OCI-LY1 (cell line): ENCODE data around the gene SLC18B1.

Source experiments
- H2AFZ ChIP-seq: fragments of 200-600 bp; sonication (generic), shearing (Covaris generic); 2 replicates; pipeline ENCODE4 v1.6.0; 2014; ENCODE audit warnings: antibody characterized with exemption, mild to moderate bottlenecking, low read length
- H3F3A ChIP-seq: fragments of 200-600 bp; sonication (generic), shearing (Covaris generic); 2 replicates; pipeline ENCODE4 v1.6.0; 2014; ENCODE audit warnings: mild to moderate bottlenecking, antibody characterized with exemption, low read length, moderate library complexity; ENCODE audit not compliant: insufficient read depth
- H3K27ac ChIP-seq: fragments of 200-600 bp; sonication (generic); 2 replicates; pipeline ENCODE4 v1.5.1; 2014; ENCODE audit warnings: low read length, mixed run types, mild to moderate bottlenecking, low read depth; ENCODE audit not compliant: poor library complexity, severe bottlenecking
- H3K27me3 ChIP-seq: fragments of 200-600 bp; sonication (generic); 2 replicates; pipeline ENCODE4 v1.6.0; 2014; ENCODE audit warnings: antibody characterized with exemption, mild to moderate bottlenecking, low read length, moderate library complexity; ENCODE audit not compliant: insufficient read depth
- H3K36me3 ChIP-seq: fragments of 200-600 bp; sonication (generic); 2 replicates; pipeline ENCODE4 v1.6.1; 2014; ENCODE audit warnings: mild to moderate bottlenecking, antibody characterized with exemption, low read length, moderate library complexity, mixed read lengths; ENCODE audit not compliant: insufficient read depth
- H3K4me1 ChIP-seq: fragments of 200-600 bp; sonication (generic); 2 replicates; pipeline ENCODE4 v1.5.1; 2014; ENCODE audit warnings: mild to moderate bottlenecking, low read length, moderate library complexity; ENCODE audit not compliant: insufficient read depth, severe bottlenecking
- H3K4me2 ChIP-seq: fragments of 200-600 bp; sonication (generic), shearing (Covaris generic); 2 replicates; pipeline ENCODE4 v1.6.1; 2014; ENCODE audit warnings: low read length
- H3K4me3 ChIP-seq: fragments of 200-600 bp; sonication (generic); 2 replicates; pipeline ENCODE4 v1.5.1; 2014; ENCODE audit warnings: low read length, low read depth, mild to moderate bottlenecking, mixed read lengths; ENCODE audit not compliant: poor library complexity, severe bottlenecking
- H3K79me2 ChIP-seq: fragments of 200-600 bp; shearing (Covaris generic); 2 replicates; pipeline ENCODE4 v1.6.1; 2016; ENCODE audit warnings: mixed run types, low read length, mixed read lengths; ENCODE audit not compliant: insufficient read depth
- H3K9ac ChIP-seq: fragments of 200-600 bp; sonication (generic), shearing (Covaris generic); 2 replicates; pipeline ENCODE4 v1.6.1; 2014; ENCODE audit warnings: mild to moderate bottlenecking, low read length, mixed read lengths
- H3K9me2 ChIP-seq: fragments of 200-600 bp; sonication (generic), shearing (Covaris generic); 2 replicates; pipeline ENCODE4 v1.6.1; 2014; ENCODE audit warnings: low read depth, mild to moderate bottlenecking, low read length, mixed read lengths
- H3K9me3 ChIP-seq: fragments of 200-600 bp; shearing (Covaris generic); 2 replicates; pipeline ENCODE4 v1.6.1; 2014; ENCODE audit warnings: low read length, mixed read lengths
- H4K20me1 ChIP-seq: fragments of 200-600 bp; sonication (generic), shearing (Covaris generic); 2 replicates; pipeline ENCODE4 v1.6.0; 2016; ENCODE audit warnings: mild to moderate bottlenecking, low read length; ENCODE audit not compliant: insufficient read depth
- EZH2 ChIP-seq: fragments of 200-600 bp; sonication (generic), shearing (Covaris generic); IDR thresholded peaks from 2 replicates; pipeline ENCODE4 v1.8.0; 2017; ENCODE audit warnings: borderline replicate concordance, mixed run types, mild to moderate bottlenecking, antibody characterized with exemption, low read length, moderate library complexity, mixed read lengths
- TF ChIP-seq, protein P1 (sequence below): fragments of 200-600 bp; sonication (generic), shearing (Covaris generic); IDR thresholded peaks from 2 replicates; pipeline ENCODE4 v1.5.1; 2017; ENCODE audit warnings: mild to moderate bottlenecking, antibody characterized with exemption, low read length, moderate library complexity, mixed read lengths

The SLC18B1 gene

DNA sequence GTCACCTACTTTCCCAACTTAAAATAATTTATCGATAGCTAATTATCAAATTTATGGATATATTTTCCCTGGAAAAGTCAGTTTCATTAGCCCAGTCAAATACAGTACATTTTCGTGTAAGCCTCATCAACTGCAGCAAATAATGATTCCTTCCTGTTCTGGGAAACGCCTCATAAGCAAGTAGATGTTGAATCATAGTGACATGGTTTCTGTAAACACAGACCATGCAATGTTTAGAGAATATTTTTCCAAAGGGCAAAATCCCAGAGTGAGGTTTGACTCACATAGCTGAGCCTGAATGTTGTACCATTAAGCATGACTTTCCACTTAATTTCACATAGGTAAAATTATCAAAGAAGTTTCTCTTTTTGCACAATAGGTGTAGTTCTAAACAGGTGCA is 67.9 kb downstream of the SLC18B1 start:
- no peak overlapping the region for H3K4me2 ChIP-seq
- TF ChIP-seq, protein P1, sequence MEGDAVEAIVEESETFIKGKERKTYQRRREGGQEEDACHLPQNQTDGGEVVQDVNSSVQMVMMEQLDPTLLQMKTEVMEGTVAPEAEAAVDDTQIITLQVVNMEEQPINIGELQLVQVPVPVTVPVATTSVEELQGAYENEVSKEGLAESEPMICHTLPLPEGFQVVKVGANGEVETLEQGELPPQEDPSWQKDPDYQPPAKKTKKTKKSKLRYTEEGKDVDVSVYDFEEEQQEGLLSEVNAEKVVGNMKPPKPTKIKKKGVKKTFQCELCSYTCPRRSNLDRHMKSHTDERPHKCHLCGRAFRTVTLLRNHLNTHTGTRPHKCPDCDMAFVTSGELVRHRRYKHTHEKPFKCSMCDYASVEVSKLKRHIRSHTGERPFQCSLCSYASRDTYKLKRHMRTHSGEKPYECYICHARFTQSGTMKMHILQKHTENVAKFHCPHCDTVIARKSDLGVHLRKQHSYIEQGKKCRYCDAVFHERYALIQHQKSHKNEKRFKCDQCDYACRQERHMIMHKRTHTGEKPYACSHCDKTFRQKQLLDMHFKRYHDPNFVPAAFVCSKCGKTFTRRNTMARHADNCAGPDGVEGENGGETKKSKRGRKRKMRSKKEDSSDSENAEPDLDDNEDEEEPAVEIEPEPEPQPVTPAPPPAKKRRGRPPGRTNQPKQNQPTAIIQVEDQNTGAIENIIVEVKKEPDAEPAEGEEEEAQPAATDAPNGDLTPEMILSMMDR = no peak
- no peak for TF ChIP-seq EZH2

DNA sequence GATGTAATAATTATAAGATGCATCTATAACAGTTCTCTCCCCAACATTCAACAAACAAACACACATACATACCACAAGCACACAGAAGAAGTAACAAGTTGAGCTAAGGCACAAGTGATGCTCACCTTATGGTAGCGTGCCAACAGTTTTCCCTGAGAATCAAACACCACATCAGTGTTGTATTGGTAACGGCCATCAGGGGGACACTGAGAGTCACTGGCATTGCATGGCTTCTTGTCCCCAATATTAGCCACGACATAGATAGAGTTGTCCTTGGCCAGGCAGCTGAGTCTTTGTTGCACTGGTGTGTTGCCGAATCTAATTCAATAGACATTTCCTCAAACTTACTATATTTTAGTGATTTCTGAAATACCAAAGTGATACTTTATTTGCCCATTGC is 69.8 kb downstream of the SLC18B1 start:
- no peaks in the 10 kb centered on the region for H3F3A ChIP-seq
- H2AFZ ChIP-seq = no peak overlapping the region
- no peaks in the 10 kb centered on the region for H3K27me3 ChIP-seq
- no peak overlapping the region for H3K9ac ChIP-seq
- no peak for TF ChIP-seq EZH2
- TF ChIP-seq, protein P1 = no peak
- no peak overlapping the region for H3K27ac ChIP-seq
- H3K4me1 ChIP-seq = peaks cover 11% of the 10 kb centered on the region
- H3K4me3 ChIP-seq = no peak overlapping the region
- H3K4me2 ChIP-seq = no peak overlapping the region
- no peaks in the 10 kb centered on the region for H4K20me1 ChIP-seq
- no peaks in the 10 kb centered on the region for H3K79me2 ChIP-seq
- no peaks in the 10 kb centered on the region for H3K9me3 ChIP-seq
- no peaks in the 10 kb centered on the region for H3K9me2 ChIP-seq
- no peaks in the 10 kb centered on the region for H3K36me3 ChIP-seq

More for the DNA sequence above, 67.9 kb downstream of the SLC18B1 start:
- Histone ChIP-seq H3K4me3 (no peak overlapping the region), H3F3A (no peaks in the 10 kb centered on the region), H4K20me1 (no peaks in the 10 kb centered on the region), H3K9me2 (no peaks in the 10 kb centered on the region), H2AFZ (no peak overlapping the region), H3K27ac (no peak overlapping the region), H3K36me3 (no peaks in the 10 kb centered on the region), H3K4me1 (peaks cover 10% of the 10 kb centered on the region), H3K9ac (no peak overlapping the region), H3K9me3 (no peaks in the 10 kb centered on the region), H3K79me2 (no peaks in the 10 kb centered on the region), H3K27me3 (no peaks in the 10 kb centered on the region)

DNA sequence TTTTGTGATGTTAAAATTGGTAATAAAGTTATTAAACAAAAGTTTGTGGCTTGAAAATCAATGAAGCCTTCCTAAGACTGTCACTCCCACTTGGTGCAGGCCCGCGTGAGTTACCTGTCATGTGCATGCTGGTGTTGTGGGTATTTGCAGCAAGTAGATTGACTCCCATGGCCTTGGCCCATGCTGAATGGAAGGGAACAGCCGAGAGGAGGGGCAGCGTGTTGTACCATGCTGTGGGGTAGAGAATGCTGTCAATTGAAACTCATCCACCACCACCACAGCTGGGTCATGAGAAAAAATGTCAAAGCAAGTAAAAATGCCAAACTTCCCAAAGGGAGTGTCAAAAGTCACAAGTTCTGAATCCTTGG is 71.8 kb downstream of the SLC18B1 start:
- Histone ChIP-seq H3K36me3 (no peaks in the 10 kb centered on the region), H2AFZ (no peak overlapping the region), H3K27ac (no peak overlapping the region), H3K4me3 (no peak overlapping the region), H3K27me3 (no peaks in the 10 kb centered on the region), H3K4me2 (no peak overlapping the region), H3K9me3 (no peaks in the 10 kb centered on the region), H4K20me1 (no peaks in the 10 kb centered on the region), H3F3A (no peaks in the 10 kb centered on the region), H3K9me2 (no peaks in the 10 kb centered on the region), H3K9ac (no peak overlapping the region), H3K79me2 (no peaks in the 10 kb centered on the region), H3K4me1 (peaks cover 11% of the 10 kb centered on the region)
- TF ChIP-seq, protein P1 = no peak
- TF ChIP-seq EZH2 = no peak
